ENCODE results near the gene ABCB6.
A peak's percentile ranks its signal among the peaks of the same experiment; 100 is the strongest.
"Not testable (repeated sequence)": the region's sequence is repeated elsewhere in the genome, so short reads cannot be mapped to it uniquely, and the experiment has no call there.

The ABCB6 gene

DNA sequence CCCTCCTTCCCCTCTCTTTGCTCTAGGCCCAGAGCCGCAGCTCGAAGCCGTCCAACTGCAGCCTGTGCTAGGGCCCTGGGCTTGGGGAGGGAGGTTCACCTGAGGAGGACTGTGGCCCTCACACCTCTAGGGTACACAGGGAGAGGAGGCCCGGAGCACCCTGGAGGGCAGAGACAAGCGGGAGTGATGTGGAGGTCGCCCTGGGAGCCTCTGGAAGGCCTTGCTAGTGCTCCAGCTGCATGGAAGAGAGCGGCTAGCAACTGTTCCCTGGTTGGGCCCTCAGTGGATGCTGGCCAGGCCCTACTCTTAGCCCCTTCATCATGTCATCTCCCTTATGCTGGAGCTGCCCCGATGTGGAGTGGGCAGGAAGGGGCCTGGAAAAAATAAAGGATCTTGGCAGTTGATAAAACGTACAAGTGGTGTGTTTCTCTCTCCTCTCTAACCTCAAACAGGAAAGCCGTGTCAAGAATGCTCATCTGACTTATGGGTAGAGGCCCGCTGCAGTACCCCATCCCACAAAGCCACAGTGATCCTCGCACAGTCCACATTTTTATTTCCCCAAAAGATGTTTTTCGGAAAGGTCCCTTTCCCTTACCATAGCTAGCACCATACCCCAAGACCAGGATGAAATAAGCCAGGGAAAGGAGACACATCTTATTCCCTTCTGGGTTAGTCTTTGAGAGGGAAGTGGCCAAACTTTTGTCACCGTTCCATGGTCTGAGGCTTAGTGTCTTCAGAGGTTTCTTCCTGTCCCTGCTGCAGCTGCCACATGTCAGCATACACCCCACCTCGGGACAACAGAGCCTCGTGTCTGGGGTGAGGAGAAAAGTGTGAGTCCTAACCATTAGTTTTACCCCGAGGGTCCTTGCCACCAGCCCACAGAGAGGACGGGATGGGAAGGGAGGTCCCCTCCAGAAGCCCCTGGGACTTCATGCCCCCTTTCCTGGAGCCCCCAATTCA is 9.2 kb downstream of the ABCB6 start:
- Histone ChIP-seq H3K4me1 (ENCODE audit: insufficient read depth, low read length) (peaks cover 20% of the 10 kb centered on the region), H3K9me3 (ENCODE audit: low read length) (no peaks in the 10 kb centered on the region), H3K27me3 (ENCODE audit: control insufficient read depth in 1 of 2, insufficient read depth in 2 of 2, low read length in 2 of 2) (no peaks in the 10 kb centered on the region), H3K9ac (ENCODE audit: low read length) (no peak overlapping the region), H3K4me3 (ENCODE audit: low read depth in 1 of 2, low read length in 2 of 2) (no peak overlapping the region), H3K36me3 (ENCODE audit: insufficient read depth, low read length) (peaks cover 48% of the 10 kb centered on the region), H3K27ac (ENCODE audit: low read depth, low read length) (no peak overlapping the region)

- no peaks in the 10 kb centered on the region for H3K27me3 ChIP-seq (ENCODE audit: control insufficient read depth in 1 of 2, insufficient read depth in 2 of 2, low read length in 2 of 2)
- H3K27ac ChIP-seq (ENCODE audit: low read depth, low read length) = peak overlapping the region; percentile 97
- H3K4me3 ChIP-seq (ENCODE audit: low read depth in 1 of 2, low read length in 2 of 2) = peak overlapping the region; percentile 4 to 87
- peaks cover 20% of the 10 kb centered on the region for H3K4me1 ChIP-seq (ENCODE audit: insufficient read depth, low read length)
- H3K9ac ChIP-seq (ENCODE audit: low read length) = peak overlapping the region; percentile 44
- H3K9me3 ChIP-seq (ENCODE audit: low read length) = no peaks in the 10 kb centered on the region
- H3K36me3 ChIP-seq (ENCODE audit: insufficient read depth, low read length) = peaks cover 36% of the 10 kb centered on the region
These were observed 10.6 kb downstream of the ABCB6 start for GRCh38 chr2:219207884-219208740.

DNA sequence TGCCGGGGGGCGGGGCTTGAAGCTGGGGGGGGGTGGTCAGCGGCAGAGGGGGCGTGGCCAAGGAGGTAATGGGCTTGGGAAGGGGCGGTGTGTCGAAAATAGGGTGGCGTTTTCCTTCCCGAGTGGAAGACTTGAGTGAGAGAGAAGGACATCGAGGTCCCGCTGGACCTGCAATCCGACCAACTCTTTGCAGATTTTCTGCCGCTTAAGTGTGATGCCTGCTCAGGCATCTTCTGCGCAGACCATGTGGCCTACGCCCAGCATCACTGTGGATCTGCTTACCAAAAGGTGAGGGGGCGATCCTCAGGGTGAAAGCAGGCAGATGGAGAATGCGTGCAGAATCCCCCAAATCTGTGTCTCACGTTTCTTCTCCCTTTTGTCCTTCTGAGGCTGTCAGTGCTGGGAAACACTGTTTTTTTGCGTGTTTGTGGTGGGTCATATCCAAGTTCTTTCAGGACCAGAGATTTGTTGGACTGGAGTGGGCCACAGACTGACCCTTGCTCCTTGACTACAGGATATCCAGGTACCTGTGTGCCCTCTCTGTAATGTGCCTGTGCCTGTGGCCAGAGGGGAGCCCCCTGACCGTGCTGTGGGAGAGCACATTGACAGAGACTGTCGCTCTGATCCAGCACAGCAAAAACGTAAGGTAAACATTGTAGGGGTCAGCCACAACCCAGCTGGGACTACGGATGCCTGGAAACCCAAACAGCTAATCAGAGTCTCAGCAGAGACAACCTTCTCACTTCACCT is 11.4 kb downstream of the ABCB6 start:
- H3K4me3 ChIP-seq (ENCODE audit: low read depth in 1 of 2, low read length in 2 of 2) = peak overlapping the region; percentile 73 to 87
- H3K27ac ChIP-seq (ENCODE audit: low read depth, low read length) = peak overlapping the region; percentile 97
- H3K36me3 ChIP-seq (ENCODE audit: insufficient read depth, low read length) = peaks cover 31% of the 10 kb centered on the region
- H3K4me1 ChIP-seq (ENCODE audit: insufficient read depth, low read length) = peaks cover 20% of the 10 kb centered on the region
- no peaks in the 10 kb centered on the region for H3K27me3 ChIP-seq (ENCODE audit: control insufficient read depth in 1 of 2, insufficient read depth in 2 of 2, low read length in 2 of 2)
- H3K9ac ChIP-seq (ENCODE audit: low read length) = peak overlapping the region; percentile 44
- no peaks in the 10 kb centered on the region for H3K9me3 ChIP-seq (ENCODE audit: low read length)

- Histone ChIP-seq H3K4me3 (ENCODE audit: low read depth in 1 of 2, low read length in 2 of 2) (peak within 1 kb of the TSS; percentile 73 to 87), H3K9me3 (ENCODE audit: low read length) (no peaks in the 10 kb centered on the region), H3K27me3 (ENCODE audit: control insufficient read depth in 1 of 2, insufficient read depth in 2 of 2, low read length in 2 of 2) (no peaks in the 10 kb centered on the region), H3K27ac (ENCODE audit: low read depth, low read length) (peak within 1 kb of the TSS; percentile 97), H3K9ac (ENCODE audit: low read length) (peak within 1 kb of the TSS; percentile 96), H3K4me1 (ENCODE audit: insufficient read depth, low read length) (peaks cover 20% of the 10 kb centered on the region), H3K36me3 (ENCODE audit: insufficient read depth, low read length) (peaks cover 31% of the 10 kb centered on the region)
These were observed 12.2 kb downstream of the ABCB6 start, which contains the start of gene ZFAND2B for GRCh38 chr2:219206328-219207133. ZFAND2B (plus strand) TSS chr2:219206782; CDS start chr2:219206988, 206 bp downstream.

GRCh38 chr2:219205981-219206327 is 12.8 kb downstream of the ABCB6 start:
- Histone ChIP-seq H3K9me3 (ENCODE audit: low read length) (no peaks in the 10 kb centered on the region), H3K36me3 (ENCODE audit: insufficient read depth, low read length) (peaks cover 30% of the 10 kb centered on the region), H3K4me1 (ENCODE audit: insufficient read depth, low read length) (peaks cover 20% of the 10 kb centered on the region), H3K4me3 (ENCODE audit: low read depth in 1 of 2, low read length in 2 of 2) (peak overlapping the region; percentile 73 to 87), H3K9ac (ENCODE audit: low read length) (peak overlapping the region; percentile 96), H3K27me3 (ENCODE audit: control insufficient read depth in 1 of 2, insufficient read depth in 2 of 2, low read length in 2 of 2) (no peaks in the 10 kb centered on the region), H3K27ac (ENCODE audit: low read depth, low read length) (peak overlapping the region; percentile 93)

DNA sequence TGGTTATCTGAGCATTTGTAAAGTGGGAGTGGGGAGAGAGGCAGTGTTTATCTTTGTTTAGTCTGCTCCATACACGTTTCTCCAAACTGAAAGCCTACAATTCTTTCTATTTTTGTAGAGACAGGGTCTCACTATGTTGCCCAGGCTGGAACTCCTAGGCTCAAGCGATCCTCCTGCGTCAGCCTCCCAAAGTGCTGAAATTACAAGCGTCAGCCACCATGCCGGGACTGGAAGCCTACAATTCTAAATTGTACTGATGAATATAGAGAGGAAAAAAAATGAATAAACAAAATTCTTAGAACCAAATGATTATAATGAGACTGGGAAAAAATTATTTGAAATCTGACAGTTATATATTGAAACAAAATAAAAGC is 13.6 kb downstream of the ABCB6 start:
- Histone ChIP-seq H3K4me3 (ENCODE audit: low read depth in 1 of 2, low read length in 2 of 2) (no peak overlapping the region), H3K27ac (ENCODE audit: low read depth, low read length) (no peak overlapping the region), H3K36me3 (ENCODE audit: insufficient read depth, low read length) (peaks cover 22% of the 10 kb centered on the region), H3K27me3 (ENCODE audit: control insufficient read depth in 1 of 2, insufficient read depth in 2 of 2, low read length in 2 of 2) (no peaks in the 10 kb centered on the region), H3K4me1 (ENCODE audit: insufficient read depth, low read length) (peaks cover 20% of the 10 kb centered on the region), H3K9ac (ENCODE audit: low read length) (no peak overlapping the region), H3K9me3 (ENCODE audit: low read length) (no peaks in the 10 kb centered on the region)

DNA sequence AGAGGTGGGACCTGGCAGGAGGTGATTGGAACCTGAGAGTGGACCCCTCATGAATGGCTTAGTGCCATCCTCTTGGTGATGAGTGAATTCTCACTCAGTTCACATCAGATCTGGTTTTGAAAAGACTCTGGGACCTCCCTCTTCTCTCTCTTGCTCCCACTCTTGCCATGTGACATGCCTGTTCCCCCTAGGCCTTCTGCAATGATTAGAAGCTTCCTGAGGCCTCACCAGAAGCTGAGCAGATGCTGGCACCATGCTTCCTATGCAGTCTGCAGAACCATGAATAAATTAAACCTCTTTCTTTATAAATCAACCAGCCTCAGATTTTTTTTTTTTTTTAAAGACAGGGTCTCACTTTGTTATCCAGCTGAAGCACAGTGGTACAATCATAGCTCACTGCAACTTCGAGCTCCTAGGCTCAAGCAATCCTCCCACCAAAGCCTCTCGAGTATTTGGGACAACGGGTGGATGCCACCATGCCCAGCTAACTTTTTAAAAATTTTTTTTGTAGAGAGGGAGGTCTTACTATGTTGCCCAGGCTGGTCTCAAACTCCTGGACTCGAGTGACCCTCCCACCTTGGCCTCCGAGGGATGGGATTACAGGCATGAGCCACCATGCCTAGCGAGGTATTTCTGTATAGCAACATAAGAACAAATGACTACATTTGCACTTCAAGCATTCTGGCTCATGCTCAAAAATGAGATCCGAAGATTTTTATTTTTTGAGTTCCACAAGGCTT is 14.2 kb downstream of the ABCB6 start:
- no peak overlapping the region for H3K9ac ChIP-seq (ENCODE audit: low read length)
- no peak overlapping the region for H3K4me3 ChIP-seq (ENCODE audit: low read depth in 1 of 2, low read length in 2 of 2)
- H3K9me3 ChIP-seq (ENCODE audit: low read length) = no peaks in the 10 kb centered on the region
- H3K27ac ChIP-seq (ENCODE audit: low read depth, low read length) = no peak overlapping the region
- H3K4me1 ChIP-seq (ENCODE audit: insufficient read depth, low read length) = peaks cover 20% of the 10 kb centered on the region
- no peaks in the 10 kb centered on the region for H3K27me3 ChIP-seq (ENCODE audit: control insufficient read depth in 1 of 2, insufficient read depth in 2 of 2, low read length in 2 of 2)
- peaks cover 17% of the 10 kb centered on the region for H3K36me3 ChIP-seq (ENCODE audit: insufficient read depth, low read length)

DNA sequence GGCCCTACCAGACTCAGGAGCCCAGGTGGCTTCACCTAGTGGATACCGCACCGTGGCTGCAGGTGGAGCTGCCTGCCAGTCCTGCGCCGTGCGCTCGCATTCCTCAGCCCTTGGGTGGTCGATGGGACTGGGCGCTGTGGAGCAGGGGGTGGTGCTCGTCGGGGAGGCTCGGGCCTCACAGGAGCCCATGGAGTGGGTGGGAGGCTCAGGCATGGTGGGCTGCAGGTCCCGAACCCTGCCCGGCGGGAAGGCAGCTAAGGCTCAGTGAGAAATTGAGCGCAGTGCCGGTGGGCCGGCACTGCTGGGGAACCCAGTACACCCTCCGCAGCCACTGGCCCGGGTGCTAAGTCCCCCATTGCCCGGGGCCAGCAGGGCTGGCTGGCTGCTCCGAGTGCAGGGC is 17.4 kb downstream of the ABCB6 start:
- not testable (repeated sequence) for H3K9ac ChIP-seq (ENCODE audit: low read length); H3K27ac ChIP-seq (ENCODE audit: low read depth, low read length); H3K27me3 ChIP-seq (ENCODE audit: control insufficient read depth in 1 of 2, insufficient read depth in 2 of 2, low read length in 2 of 2); H3K36me3 ChIP-seq (ENCODE audit: insufficient read depth, low read length); H3K9me3 ChIP-seq (ENCODE audit: low read length); H3K4me3 ChIP-seq (ENCODE audit: low read depth in 1 of 2, low read length in 2 of 2); H3K4me1 ChIP-seq (ENCODE audit: insufficient read depth, low read length)

DNA sequence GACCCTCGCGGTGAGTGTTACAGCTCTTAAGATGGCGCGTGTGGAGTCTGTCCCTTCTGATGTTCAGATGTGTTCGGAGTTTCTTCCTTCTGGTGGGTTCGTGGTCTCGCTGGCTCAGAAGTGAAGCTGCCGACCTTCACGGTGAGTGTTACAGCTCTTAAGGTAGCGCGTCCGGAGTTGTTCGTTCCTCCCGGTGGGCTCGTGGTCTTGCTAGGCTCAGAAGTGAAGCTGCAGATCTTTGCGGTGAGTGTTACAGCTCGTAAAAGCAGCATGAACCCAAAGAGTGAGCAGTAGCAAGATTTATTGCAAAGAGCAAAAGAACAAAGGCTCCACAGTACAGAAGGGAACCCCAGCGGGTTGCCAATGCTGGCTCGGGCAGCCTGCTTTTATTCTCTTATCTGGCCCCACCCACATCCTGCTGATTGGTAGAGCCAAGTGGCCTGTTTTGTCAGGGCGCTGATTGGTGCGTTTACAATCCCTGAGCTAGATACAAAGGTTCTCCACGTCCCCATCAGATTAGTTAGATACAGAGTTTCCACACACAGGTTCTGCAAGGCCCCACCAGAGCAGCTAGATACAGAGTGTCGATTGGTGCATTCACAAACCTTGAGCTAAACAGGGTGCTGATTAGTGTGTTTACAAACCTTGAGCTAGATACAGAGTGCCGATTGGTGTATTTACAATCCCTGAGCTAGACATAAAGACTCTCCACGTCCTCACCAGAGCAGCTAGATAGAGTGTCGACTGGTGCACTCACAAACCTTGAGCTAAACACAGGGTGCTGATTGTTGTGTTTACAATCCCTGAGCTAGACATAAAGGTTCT is 18.0 kb downstream of the ABCB6 start:
- H3K9me3 ChIP-seq (ENCODE audit: low read length); H3K9ac ChIP-seq (ENCODE audit: low read length); H3K4me3 ChIP-seq (ENCODE audit: low read depth in 1 of 2, low read length in 2 of 2); H3K4me1 ChIP-seq (ENCODE audit: insufficient read depth, low read length); H3K27ac ChIP-seq (ENCODE audit: low read depth, low read length); H3K36me3 ChIP-seq (ENCODE audit: insufficient read depth, low read length); H3K27me3 ChIP-seq (ENCODE audit: control insufficient read depth in 1 of 2, insufficient read depth in 2 of 2, low read length in 2 of 2): not testable (repeated sequence)

Measured in muscle layer of colon (tissue), 2 donors.